GM21529 (cell line): ENCODE results near the gene ORAI3.
"Not testable (repeated sequence)": the region's sequence is repeated elsewhere in the genome, so short reads cannot be mapped to it uniquely, and the experiment has no call there.

Experiments
- ATAC-seq: cut with Tn5 transposase; IDR thresholded peaks from one replicate; pipeline ENCODE4 v1.9.1; 2021; ENCODE audit not compliant: unreplicated experiment

The ORAI3 gene

DNA sequence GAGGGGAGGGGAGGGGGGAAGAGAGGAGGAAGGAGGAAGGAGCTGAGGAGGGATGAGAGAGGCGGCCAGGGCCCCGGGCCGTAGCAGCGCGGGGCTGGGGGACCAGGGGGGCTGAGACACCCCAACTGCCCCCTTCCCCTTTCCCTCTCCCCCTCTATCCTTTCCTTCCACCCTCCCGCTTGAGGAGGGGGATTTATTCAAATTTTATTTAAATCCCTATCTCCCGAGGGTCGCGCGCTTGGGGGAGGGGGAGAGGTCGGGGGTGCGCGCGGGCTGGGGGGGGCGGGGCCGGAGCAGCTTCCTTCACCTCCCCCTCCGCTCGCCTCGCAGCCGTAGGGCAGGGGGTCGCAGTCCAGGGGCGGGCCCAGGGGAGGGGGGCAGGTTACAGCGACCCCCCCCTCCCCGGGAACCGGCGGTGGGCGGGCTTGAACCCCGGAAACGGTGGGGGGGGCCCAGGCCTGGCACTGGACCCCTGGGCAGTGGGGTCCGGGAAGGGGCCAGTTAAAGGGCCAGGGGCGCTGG lies 25.3 kb upstream of the ORAI3 start, which contains the start of gene FBXL19:
FBXL19 (plus strand) TSS at position 19 of the 522 bp plus-strand sequence. CDS start 2,183 bp downstream, outside the sequence.
- ATAC-seq = no peak

GRCh38 chr16:30924076-30924912 lies 24.6 kb upstream of the ORAI3 start:
- no peak for ATAC-seq

DNA sequence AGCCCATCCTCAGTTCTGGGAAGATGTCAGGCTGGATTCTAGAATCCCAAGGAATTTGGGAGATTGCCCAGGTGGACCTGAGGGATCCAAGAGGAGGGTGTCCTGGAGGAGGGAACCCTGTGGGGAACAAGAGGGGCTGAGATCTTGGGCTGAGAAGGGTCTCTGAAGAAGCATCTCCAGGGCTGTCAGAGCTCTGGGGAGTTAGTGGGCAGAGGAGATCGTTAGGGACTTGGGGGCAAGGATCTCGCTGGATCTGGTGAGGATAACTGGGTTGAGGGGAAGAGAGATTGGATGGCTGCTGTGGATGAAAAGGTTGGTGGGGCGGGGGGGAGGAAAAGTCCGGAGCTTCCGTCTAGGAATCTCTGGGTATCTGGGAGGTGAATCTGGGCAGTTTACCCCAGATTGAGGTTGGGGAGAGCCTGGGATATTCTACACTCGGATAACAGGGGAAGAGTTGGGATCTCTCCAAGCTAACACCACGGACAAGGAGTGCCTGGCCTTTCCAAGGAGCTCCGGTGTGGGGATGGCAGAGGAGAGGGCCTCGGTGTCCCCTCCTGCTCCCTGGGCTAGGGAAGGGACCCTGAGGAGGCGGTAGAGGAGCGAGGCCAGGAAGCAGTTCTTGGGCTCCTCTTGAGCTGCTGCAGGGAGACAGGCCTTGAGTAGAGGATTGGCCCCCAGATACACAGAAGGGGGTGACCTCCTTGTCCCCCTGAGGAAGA lies 23.8 kb upstream of the ORAI3 start:
- no peak for ATAC-seq

DNA sequence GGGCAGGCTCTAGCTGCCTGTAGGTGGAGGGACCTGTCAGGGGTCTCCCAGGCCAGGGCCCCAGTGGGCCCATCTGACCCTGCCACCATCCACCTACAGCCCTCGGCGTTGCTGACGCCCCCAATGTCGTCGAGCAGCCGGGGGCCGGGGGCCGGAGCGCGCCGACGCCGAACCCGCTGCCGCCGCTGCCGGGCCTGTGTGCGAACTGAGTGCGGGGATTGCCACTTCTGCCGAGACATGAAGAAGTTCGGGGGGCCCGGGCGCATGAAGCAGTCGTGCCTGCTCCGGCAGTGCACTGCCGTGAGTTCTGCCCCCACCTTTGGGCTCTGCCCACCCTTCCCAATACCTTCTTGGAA lies 23.3 kb upstream of the ORAI3 start:
- ATAC-seq = no peak

DNA sequence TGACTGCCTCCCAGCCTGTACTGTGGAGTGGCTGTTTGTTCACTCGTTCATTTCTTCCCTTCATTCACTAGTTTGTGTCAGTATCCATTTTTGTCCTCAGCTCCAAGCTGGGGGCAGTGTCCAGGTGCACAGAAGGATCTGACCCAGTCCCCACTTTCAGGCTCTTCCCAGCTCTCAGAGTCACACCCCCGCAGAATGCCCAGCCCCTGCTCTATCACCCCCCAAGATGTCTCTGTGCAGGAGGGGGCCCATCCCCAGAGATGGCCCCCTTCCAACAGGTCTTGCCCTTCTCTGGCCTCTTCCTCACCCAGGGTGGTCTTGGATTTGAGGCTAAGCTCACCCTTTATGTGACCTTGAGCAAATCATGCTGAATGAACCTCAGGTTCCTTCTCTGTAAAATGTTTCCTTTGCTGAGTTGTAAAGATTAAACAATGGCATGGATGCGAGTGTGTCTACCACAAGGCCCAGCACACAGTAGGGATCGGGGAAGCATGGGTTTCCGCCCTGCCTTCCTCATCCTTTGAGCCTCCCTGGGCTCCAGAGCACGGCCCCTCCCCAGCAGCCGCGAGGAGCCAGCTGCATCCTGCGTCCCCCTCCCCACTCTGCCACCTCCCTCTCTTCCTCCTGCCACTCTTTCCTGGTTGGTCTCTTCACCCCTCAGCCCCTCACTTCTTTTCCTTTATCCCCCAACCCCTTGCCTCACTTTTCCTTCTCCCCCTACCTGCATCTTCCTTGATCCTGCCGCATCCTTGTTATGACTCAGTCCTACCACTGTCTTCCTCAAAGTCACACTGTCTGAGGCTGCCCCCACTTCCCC lies 22.7 kb upstream of the ORAI3 start:
- ATAC-seq = no peak

- no peak for ATAC-seq
These were observed 21.7 kb upstream of the ORAI3 start for GRCh38 chr16:30926937-30927788.

DNA sequence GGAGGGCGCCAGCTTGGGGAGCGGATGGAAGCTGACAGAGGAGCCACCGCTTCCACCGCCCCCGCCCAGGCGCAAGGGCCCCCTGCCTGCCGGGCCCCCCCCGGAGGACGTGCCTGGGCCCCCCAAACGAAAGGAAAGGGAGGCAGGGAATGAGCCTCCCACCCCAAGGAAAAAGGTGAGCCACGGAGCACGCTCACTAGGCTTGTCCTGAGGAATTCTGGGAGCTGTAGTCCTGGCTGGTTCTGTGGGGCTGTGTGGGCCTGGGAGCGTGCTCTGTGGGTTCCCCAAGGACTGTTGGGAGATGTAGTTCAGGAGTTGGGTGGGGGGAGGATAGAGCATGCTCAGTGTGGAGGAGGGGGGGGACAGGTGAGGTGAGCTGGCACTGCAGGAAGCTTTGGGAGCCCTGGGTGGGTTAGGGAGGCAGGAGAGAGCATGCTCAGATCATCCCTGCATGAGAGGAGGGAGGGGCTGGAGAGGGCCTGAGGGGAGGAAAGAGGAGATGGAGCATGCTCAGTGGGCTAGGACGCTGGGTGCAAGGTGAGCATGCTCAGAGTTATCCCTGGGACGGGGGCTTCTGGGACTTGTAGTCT lies 21.0 kb upstream of the ORAI3 start:
- ATAC-seq = no peak

DNA sequence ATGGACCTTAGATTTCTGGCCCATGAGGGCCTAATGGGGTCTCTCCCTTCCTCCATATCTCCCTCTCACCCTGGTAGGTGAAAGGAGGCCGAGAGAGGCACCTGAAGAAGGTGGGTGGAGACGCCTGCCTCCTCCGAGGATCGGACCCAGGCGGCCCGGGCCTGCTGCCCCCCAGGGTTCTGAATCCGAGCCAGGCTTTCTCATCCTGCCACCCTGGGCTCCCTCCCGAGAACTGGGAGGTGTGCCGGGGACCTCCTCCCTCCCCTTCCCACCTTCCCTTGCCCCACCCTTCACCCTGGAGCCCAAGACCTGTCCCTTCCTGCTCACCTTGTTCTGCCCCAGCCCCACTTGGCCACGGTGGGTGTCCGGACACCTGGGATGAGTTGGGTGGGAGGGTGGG lies 20.5 kb upstream of the ORAI3 start:
- ATAC-seq = no peak

DNA sequence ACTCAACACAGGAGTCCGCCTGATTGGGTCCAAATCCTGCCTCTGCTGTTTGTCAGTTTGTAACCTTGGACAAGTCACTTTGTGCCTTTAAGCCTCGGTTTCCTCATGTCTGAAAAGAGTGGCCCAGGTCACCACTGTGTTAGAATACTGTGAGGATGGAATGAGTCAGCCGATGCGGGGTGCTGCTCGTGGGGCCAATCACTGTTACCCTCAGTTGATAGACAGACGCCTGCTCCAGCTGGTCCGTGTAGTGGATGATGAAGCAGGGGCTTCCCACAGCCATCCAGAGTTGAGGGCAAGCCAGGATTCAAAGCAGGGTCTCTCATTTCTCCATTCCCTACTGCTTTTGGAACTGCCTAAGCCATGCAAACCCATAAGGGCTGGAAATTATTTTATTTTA lies 19.7 kb upstream of the ORAI3 start:
- ATAC-seq = no peak

GRCh38 chr16:30930160-30930571 lies 18.7 kb upstream of the ORAI3 start:
- no peak for ATAC-seq

DNA sequence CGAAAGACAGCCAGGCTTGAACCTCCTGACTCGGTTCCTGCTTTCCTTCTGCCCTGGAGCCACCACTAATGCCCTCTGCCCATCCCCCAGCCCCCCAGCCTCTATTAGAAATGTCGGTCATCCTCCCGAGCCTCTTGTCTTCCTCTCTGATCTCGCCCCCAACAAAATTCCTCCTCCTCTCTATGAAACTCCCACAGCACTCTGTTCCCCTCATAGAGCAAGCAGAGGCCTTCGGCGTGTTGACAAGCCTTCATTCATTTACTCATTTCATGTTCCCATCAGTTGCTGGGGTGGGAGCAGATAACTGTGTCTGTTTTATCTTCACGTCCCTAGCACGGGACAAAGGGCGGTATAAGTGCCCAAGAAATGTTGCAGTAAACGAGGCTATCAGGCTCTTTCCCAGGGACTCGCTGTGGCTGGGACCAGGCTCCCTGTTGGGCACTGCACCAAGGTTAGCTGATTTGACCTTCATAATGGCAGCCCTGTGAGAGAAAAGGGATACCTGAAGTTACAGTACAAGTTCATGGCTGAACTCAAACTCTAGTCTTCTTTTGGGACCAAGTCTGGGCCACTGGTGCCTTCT lies 17.7 kb upstream of the ORAI3 start:
- ATAC-seq = no peak

DNA sequence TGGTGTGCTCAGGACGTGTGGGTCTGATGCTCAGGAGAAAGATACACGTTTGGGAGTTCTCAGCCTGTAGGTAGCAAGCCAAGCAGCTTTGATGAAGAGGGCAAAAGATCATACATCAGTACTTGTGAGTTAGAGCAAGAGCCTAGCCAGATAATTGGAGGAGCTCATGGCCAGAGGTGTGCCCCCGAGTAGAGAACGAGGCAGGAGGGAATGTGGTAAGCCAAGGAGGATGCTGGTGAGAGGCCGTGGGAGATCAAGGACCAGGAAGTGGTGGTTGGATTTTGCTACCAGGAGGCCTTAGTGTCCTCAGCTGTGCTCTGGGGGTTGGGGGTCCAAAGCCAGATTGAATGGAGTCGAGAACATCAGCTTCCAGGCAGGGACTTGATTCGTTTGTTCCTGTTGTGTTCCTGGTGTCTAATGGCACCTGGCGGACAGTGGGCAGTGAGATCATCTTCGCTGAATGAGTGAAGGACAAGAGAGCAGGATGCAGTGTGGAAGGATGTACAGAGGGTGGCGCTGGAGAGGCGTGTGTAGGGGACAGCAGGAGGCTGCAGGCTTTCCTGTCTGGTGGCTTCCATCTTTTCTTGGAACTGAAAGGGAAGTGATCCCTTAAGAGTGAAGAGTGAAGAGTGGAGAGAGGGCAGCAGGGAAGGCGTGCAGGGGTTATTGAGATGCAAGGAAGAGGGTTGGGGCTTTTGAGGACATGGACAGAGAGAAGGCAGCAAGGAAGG lies 13.9 kb upstream of the ORAI3 start:
- no peak for ATAC-seq

- ATAC-seq = no peak
These were observed 11.2 kb upstream of the ORAI3 start for GRCh38 chr16:30937692-30938091.

DNA sequence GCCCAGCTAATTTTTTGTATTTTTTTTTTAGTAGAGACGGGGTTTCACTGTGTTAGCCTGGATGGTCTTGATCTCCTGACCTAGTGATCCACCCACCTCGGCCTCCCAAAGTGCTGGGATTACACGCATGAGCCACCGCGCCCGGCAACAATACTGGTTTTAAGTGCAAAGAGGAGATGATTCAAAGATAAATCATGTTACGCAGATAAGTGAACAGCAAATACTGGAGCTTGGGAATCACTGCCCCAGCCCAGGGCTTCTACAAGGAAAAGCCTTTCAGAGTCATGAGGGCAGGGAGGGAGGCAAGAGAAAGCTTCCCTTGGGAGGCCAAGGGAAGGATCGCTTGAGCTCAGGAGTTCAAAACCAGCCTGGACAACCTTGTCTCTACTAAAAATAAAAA lies 9.3 kb upstream of the ORAI3 start:
- not testable (repeated sequence) for ATAC-seq

- peak; percentile 89 for ATAC-seq
These were observed 7.1 kb upstream of the ORAI3 start for GRCh38 chr16:30941600-30942425.

GRCh38 chr16:30942426-30942806 lies 6.5 kb upstream of the ORAI3 start:
- no peak for ATAC-seq

GRCh38 chr16:30944352-30944751 lies 4.5 kb upstream of the ORAI3 start:
- no peak for ATAC-seq
